Upper lobe of left lung (tissue), 4 donors: ENCODE measurements around the gene CACNA2D1.

ENCODE experiments used
- CTCF ChIP-seq, 6 experiments: fragments of 450-650 bp in 4 of 6; fragments of 200-600 bp in 2 of 6; sonication (generic) in 2 of 6; IDR thresholded peaks; one replicate each; pipeline ENCODE4 v1.5.1; 2016 to 2019; ENCODE audit warnings: antibody characterized with exemption in 6 of 6
- EP300 ChIP-seq, 4 donors: sonication (generic); formaldehyde crosslinking; IDR thresholded peaks; one replicate each; pipeline ENCODE4 v1.5.1; 2017; ENCODE audit warnings: antibody characterized with exemption in 4 of 4, control low read depth in 2 of 4
- POLR2A ChIP-seq, 4 donors: fragments of 450-650 bp; IDR thresholded peaks; one replicate each; pipeline ENCODE4 v1.5.1; 2016 to 2017; ENCODE audit warnings: antibody characterized with exemption in 4 of 4, mild to moderate bottlenecking in 2 of 4

GRCh38 chr7:82255706-82256105 lies 187.9 kb downstream of the CACNA2D1 start:
- TF ChIP-seq CTCF (IDR thresholded peaks at IDR 0.05) (no peak), POLR2A (IDR thresholded peaks at IDR 0.05) (no peak), EP300 (IDR thresholded peaks at IDR 0.05) (no peak)
